GM10847 (cell line): ENCODE measurements around the gene YAP1.

ENCODE experiments used
- POLR2A ChIP-seq: IDR thresholded peaks from 2 replicates; pipeline ENCODE4 v1.6.1; 2011; ENCODE audit not compliant: insufficient read length; ENCODE audit errors: extremely low read depth

YAP1 gene

GRCh38 chr11:102239448-102239847 is 129.2 kb downstream of the YAP1 start:
- no peak for TF ChIP-seq POLR2A

DNA sequence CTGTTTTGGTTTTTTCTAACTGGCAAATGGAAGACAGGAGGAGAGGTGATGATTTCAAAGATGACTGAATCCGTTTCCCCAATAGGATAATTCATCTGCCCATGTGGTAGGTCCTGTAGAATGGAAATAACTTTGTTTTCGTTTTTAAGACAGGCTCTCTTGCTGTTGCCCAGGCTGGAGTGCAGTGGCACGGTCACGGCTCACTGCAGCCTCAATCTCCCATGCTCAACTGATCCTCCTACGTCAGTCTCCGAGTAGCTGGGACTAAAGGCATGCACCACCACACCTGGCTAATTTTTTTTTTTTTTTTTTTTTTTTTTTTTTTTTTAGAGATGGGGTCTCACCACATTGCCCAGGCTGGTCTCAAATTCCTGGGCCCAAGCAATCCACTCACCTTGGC is 129.7 kb downstream of the YAP1 start:
- TF ChIP-seq POLR2A: no peak

GRCh38 chr11:102240502-102240901 is 130.3 kb downstream of the YAP1 start:
- no peak for TF ChIP-seq POLR2A

DNA sequence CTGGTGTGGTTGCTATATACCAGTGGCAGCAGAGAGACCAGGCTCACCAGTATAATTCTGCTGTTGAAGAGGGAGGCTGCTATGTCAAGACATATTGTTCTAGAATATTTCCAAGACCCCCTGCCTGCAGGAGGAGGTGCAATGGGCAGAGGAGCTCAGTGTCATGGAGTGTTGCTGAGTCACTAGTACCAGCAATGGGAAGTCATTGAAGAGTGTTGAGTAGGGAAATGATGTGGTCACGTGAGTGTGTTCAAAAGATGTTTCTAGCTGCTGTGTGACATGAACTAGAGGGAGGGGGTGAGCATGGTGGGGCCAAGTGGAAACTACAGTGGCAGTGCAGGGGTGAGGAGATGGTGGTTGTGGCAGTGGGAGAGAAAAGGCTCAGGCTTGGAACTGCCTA is 130.8 kb downstream of the YAP1 start:
- no peak for TF ChIP-seq POLR2A

DNA sequence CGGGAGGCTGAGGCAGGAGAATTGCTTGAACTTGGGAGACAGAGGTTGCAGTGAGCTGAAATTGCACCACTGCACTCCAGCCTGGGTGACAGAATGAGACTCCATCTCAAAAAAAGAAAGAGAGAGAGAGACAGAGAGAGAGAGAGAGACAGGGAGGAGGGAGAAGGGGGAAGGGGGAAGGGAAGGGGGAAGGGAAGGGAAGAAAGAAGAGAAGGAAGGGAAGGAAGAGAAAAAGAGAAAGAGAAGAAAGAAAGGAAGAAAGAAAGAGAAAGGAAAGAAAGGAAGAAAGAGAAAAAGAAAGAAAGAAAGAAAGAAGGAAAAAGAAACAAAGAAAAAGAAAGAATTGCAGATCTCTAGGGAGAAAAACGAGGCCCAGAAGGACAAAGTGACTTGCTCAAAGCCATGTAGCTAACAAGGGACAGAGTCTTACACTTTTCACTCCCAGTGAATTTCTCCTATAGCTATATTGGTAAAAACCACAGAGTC is 133.2 kb downstream of the YAP1 start:
- no peak for TF ChIP-seq POLR2A

GRCh38 chr11:102244681-102245409 is 134.6 kb downstream of the YAP1 start:
- TF ChIP-seq POLR2A: no peak

DNA sequence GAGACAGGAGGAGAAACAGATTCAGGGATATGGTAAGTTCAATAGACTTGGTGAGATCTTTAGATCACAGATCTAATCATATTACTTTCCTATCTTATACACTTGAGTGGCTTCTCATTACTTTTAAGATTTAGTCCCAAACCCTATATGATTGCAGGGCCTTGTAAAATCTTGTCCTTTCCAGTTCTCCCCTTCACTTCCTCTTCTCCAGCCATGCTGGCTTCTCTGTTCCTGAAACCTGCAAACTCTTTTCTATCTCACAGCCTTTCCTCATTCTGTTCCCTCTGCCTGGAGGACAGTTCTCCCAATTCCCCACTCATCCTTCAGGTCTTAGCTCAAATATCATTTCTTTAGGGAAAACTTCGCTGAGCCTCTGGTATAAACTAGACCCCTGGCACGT is 141.2 kb downstream of the YAP1 start:
- TF ChIP-seq POLR2A: no peak

DNA sequence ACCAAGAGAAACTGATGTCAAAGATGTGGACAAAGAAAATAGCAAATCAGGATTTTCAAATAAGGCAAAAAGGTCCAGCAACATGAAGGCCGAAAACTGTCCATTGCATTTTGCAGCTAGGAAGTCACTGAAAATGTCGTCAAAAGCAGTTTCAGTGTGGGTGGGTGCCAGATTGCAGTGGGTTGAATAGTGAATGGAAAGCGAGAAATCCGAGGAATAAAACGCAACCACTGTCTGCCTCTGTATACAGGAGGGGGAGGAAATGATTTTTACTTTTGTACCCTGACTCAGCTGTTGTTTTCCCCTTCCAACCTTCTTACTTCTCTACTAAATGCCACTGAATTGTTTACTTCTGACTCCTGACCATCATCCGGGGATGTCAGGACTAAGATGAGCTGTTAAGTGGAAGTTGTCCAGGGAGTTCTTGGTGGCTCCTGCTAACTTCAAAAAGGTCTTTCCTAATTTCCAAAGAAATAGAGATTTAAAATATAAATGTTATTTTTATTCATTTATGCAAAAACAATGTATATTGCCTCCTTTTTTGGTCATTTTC is 142.2 kb downstream of the YAP1 start:
- TF ChIP-seq POLR2A: no peak

DNA sequence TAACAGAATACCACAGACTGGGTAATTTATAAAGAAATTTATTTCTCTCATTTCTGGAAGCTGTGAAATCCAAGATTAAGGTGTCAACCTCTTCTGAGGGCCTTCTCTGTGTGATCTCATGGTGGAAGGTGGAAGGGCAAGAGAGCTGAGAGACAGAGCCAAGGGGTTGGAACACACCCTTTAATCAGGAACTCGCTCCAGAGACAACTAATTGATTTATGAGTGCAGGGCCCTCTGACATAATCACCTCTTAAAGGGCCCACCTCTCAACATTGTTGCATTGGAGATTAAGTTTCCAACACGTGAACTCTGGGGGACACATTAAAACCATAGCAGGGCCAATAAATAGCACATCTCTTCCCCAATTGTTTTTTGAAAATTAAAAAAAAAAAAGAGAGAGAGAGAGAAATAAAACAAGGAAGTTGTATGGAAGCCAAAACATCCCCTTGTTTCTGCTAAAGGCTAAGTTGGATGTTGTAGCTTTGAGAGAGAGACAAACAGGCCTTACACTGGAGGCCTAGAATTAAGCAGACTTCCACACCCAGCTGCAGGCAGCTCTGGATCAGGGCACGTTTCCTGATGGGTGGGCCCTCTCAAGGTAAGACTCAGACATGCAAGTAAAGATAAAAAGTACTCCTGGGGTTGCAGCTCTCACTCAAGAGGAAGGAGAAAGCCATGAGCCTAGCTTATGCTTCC is 142.9 kb downstream of the YAP1 start:
- TF ChIP-seq POLR2A: no peak

GRCh38 chr11:102254047-102254446 is 143.8 kb downstream of the YAP1 start:
- no peak for TF ChIP-seq POLR2A

- TF ChIP-seq POLR2A: no peak
Observed at GRCh38 chr11:102256251-102256650, 146.0 kb downstream of the YAP1 start.

- TF ChIP-seq POLR2A: no peak
Observed at GRCh38 chr11:102260241-102260640, 150.0 kb downstream of the YAP1 start.

DNA sequence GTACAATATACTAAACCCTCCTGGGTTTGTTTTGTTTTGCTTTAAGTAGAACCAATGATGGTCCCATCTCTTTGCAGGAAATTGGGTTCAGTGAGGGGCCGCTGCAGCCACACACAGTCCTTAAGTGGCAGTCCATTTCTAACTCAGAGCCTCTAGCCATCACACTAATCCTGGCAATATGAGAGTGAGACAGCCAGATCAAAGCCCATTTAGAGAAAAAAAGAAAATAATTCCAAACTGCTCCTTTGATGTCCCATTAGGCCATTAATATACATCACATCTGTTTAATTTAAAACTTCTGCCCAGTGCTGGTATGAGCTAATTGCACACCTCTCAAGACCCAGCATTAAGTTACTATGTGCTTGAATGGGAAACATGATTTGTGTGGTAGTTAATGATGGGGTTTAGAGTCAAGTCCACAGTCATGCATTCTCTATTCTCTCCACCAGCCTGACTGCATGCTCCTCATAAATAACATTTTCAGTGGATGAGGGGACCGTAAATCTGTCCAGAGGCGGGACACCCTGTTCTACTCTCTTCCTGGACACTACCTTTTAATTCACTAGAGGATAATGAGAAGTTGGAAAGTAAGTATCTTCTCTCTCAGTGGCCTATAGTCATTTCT is 153.2 kb downstream of the YAP1 start:
- TF ChIP-seq POLR2A: no peak

DNA sequence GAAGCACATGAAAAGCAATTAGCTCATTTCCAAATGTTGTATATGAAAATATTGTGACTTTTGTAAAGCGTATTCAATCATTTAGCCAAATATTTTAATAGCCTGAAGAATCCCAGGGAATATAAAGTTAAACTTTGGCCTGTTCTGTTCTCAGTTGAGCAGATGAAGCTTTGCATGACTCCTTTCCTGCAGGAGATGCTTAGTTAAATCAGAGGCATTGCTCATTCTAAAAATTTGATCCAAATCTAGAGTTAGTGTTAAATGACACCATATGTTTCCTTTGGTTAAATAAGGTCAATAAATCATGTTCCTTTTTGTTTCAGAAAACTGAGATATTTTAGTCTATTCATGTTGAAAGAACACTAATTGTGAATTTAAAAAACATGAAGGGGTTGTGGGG is 155.9 kb downstream of the YAP1 start:
- TF ChIP-seq POLR2A: no peak

DNA sequence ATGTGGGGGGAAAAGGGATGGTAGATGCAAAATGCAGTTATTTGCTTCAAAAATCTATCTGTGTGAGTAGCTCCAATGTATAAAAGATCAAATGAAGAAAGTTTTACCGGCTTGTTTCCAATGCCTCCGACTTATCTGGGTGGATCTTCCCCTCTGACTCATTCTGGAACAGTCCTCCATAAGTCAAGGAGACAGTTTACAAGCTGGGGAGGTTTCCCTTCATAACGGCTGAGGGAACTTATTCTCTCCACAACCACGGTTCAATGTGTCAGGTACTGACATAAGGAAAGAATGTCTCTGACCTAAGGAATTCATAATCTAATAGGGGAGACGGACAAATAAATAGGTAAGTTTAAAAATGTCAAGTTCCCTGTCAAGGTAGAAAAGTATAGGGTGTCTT is 157.4 kb downstream of the YAP1 start:
- no peak for TF ChIP-seq POLR2A
